Skin of body (tissue), 2 donors: Measurements from ENCODE around the gene AJM1. TPM values are rescaled to one million over a fixed set of nuclear protein-coding genes. Genes with fewer than 3 reads are reported as not detected.
"Not testable (repeated sequence)": the region's sequence is repeated elsewhere in the genome, so short reads cannot be mapped to it uniquely, and the experiment has no call there.

Experiments used
- DNase-seq: peaks from one replicate; lab custom pipeline; 2025; lab: John Stamatoyannopoulos, UW
- total RNA-seq: library from RNA; depleted of rRNA; stranded (reverse); fragments of >200 nt; gene quantifications from one replicate; pipeline ENCODE4 v1.2.3, GENCODE V29; 2014

The AJM1 gene
- total RNA-seq, result 0.79 TPM

- peak; percentile 58 for DNase-seq
These were observed at the start of gene AJM1 for GRCh38 chr9:136842380-136842948. AJM1 (plus strand) TSS chr9:136842478; CDS start chr9:136844415, 1,937 bp downstream.

GRCh38 chr9:136793086-136793946 is 49.0 kb upstream of the AJM1 start:
- no peak for DNase-seq

- no peak for DNase-seq
These were observed 47.8 kb upstream of the AJM1 start for GRCh38 chr9:136794281-136794999.

GRCh38 chr9:136795000-136795348 is 47.3 kb upstream of the AJM1 start:
- no peak for DNase-seq

- no peak for DNase-seq
These were observed 46.0 kb upstream of the AJM1 start, which contains the start of gene CCDC183 for GRCh38 chr9:136796238-136796774. CCDC183 (plus strand) TSS chr9:136796338; CDS start chr9:136796398, 60 bp downstream.

GRCh38 chr9:136796775-136797347 is 45.4 kb upstream of the AJM1 start:
- DNase-seq, result not testable (repeated sequence)

- DNase-seq, result no peak
These were observed 43.6 kb upstream of the AJM1 start for GRCh38 chr9:136798708-136799078.

- no peak for DNase-seq
These were observed 43.0 kb upstream of the AJM1 start for GRCh38 chr9:136799079-136799853.

GRCh38 chr9:136799854-136800657 is 42.2 kb upstream of the AJM1 start:
- DNase-seq, result no peak

- no peak for DNase-seq
These were observed 40.0 kb upstream of the AJM1 start for GRCh38 chr9:136802321-136802720.

- not testable (repeated sequence) for DNase-seq
These were observed 39.2 kb upstream of the AJM1 start for GRCh38 chr9:136803009-136803550.

GRCh38 chr9:136803551-136804508 is 38.4 kb upstream of the AJM1 start:
- no peak for DNase-seq

GRCh38 chr9:136804509-136805206 is 37.6 kb upstream of the AJM1 start:
- DNase-seq, result no peak

GRCh38 chr9:136805207-136805740 is 37.0 kb upstream of the AJM1 start:
- no peak for DNase-seq

- DNase-seq, result no peak
These were observed 36.2 kb upstream of the AJM1 start for GRCh38 chr9:136806067-136806466.

- DNase-seq, result no peak
These were observed 35.6 kb upstream of the AJM1 start for GRCh38 chr9:136806631-136807201.
